Thyroid gland (tissue), 4 donors: ENCODE data around the gene PTPRR.

Source experiments
- CTCF ChIP-seq, 6 experiments: fragments of 200-600 bp in 3 of 6; fragments of 450-650 bp in 3 of 6; sonication (generic) in 3 of 6; IDR thresholded peaks; one replicate each; pipeline ENCODE4 v1.5.1; 2016 to 2019; ENCODE audit warnings: antibody characterized with exemption in 6 of 6, mild to moderate bottlenecking in 2 of 6, inconsistent platforms in 1 of 6, moderate library complexity in 1 of 6
- POLR2A ChIP-seq, 2 donors: fragments of 450-650 bp; IDR thresholded peaks; one replicate each; pipeline ENCODE4 v1.6.1; 2017; ENCODE audit warnings: antibody characterized with exemption in 2 of 2, mild to moderate bottlenecking in 2 of 2, moderate library complexity in 1 of 2

GRCh38 chr12:70784042-70784668, 136.4 kb downstream of the PTPRR start:
- no peak for TF ChIP-seq POLR2A (IDR thresholded peaks at IDR 0.05)
- TF ChIP-seq CTCF (IDR thresholded peaks at IDR 0.05) = no peak
